H1 (cell line): ENCODE results near the gene TRAPPC3. TPM values are rescaled to one million over a fixed set of nuclear protein-coding genes. Genes with fewer than 3 reads are reported as not detected.

ENCODE experiments used
- EGR1 ChIP-seq: IDR thresholded peaks from 2 replicates; pipeline ENCODE4 v1.6.1; 2011; ENCODE audit warnings: low read depth, low read length, borderline replicate concordance
- JUN ChIP-seq: IDR thresholded peaks from 2 replicates; pipeline ENCODE4 v1.6.1; 2011; ENCODE audit warnings: low read depth, mild to moderate bottlenecking, improper control_type of control experiment, low read length
- POLR2A ChIP-seq, 2 experiments: IDR thresholded peaks; 1 replicate in 1 of 2; 2 replicates in 1 of 2; pipeline ENCODE4 v1.6.1; 2011; ENCODE audit warnings: low read depth in 2 of 2, low read length in 2 of 2, mild to moderate bottlenecking in 2 of 2; ENCODE audit errors: control extremely low read depth in 1 of 2
- POU5F1 ChIP-seq: IDR thresholded peaks from 2 replicates; pipeline ENCODE4 v1.6.1; 2011; ENCODE audit warnings: low read depth, mild to moderate bottlenecking, low read length, moderate library complexity
- SP1 ChIP-seq: IDR thresholded peaks from 2 replicates; pipeline ENCODE4 v1.6.1; 2011; ENCODE audit warnings: low read depth, low read length
- polyA plus RNA-seq, 7 experiments: library from polyadenylated mRNA; depleted of rRNA in 3 of 7; stranded (reverse) in 5 of 7; unstranded in 2 of 7; fragments of >200 nt in 5 of 7; fragments of 200-250 nt in 2 of 7; gene quantifications; 1 replicate in 5 of 7; 2 replicates in 1 of 7; 4 replicates in 1 of 7; pipeline versions ENCODE4 v1.2.1 to v1.2.3, GENCODE V29; 2011 to 2013; ENCODE audit warnings: missing spikeins in 2 of 7, mixed read lengths in 2 of 7
- total RNA-seq: library from RNA; stranded (reverse); fragmentation: NEBNext Ultra II Directional; extraction: Animal tissue kit (Norgen Biotek cat#: 25700); gene quantifications from 2 replicates; pipeline ENCODE4 v1.2.1, GENCODE V29; 2021
- TF ChIP-seq, protein P1 (sequence below): IDR thresholded peaks from 2 replicates; pipeline ENCODE4 v1.6.1; 2011; ENCODE audit warnings: low read depth, mild to moderate bottlenecking, low read length; ENCODE audit not compliant: insufficient read depth

Gene TRAPPC3
- total and polyA plus RNA-seq, 2 of the 8 experiments (the other 6 are each of a cell fraction or from before 2014, with no cell fraction given), result 47.8 to 51.0 TPM

DNA sequence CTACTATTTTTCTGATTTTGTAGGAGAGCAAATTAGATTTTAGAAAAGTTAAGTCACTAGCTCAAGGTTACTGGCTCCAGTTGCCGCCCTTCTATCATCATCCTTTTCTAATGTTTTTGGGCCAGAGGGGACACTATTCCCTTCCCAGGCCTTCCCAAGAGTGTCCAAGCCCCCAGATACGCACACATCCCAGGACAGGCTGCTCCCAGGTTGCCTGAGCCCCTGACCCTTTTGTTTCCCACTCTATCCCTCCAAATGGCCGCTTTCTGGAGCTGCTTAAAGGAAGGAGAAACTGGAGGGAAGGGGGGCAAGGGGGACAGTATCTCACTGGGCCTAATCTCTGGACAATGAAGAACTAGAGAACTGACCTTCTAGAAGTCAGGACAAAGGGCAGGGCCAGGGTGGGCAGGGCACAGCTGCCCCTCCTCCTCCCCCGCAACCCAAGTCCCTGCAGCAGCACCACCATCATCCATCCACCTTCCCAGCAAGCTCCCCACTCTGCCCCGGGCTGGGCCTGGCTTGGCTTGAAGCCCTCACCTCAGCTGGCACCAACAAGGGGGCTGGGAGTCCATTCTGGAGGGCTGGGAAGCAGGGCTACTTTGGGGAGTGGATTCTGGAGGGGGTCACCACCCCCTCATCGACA is 5.6 kb upstream of the TRAPPC3 start (continued):
- TF ChIP-seq SP1 (no peak), POLR2A (IDR thresholded peaks at IDR 0.05; ENCODE audit: control extremely low read depth in 1 of 2, low read depth in 2 of 2, low read length in 2 of 2) (no peak), POU5F1 (no peak), JUN (no peak), EGR1 (no peak)
- TF ChIP-seq, protein P1, sequence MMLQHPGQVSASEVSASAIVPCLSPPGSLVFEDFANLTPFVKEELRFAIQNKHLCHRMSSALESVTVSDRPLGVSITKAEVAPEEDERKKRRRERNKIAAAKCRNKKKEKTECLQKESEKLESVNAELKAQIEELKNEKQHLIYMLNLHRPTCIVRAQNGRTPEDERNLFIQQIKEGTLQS, result no peak
